Vagina (tissue), 2 donors: Measurements from ENCODE around the gene AGBL5.

ENCODE experiments used
- CTCF ChIP-seq, 3 experiments: fragments of 450-650 bp in 2 of 3; fragments of 200-600 bp in 1 of 3; sonication (generic) in 1 of 3; IDR thresholded peaks; one replicate each; pipeline ENCODE4 v1.5.1; 2017 to 2019; ENCODE audit warnings: antibody characterized with exemption in 3 of 3, mild to moderate bottlenecking in 2 of 3, moderate library complexity in 2 of 3
- POLR2A ChIP-seq, 2 donors: fragments of 450-650 bp; IDR thresholded peaks; one replicate each; pipeline ENCODE4 v1.6.1; 2017; ENCODE audit warnings: antibody characterized with exemption in 2 of 2, mild to moderate bottlenecking in 2 of 2, moderate library complexity in 2 of 2
- POLR2AphosphoS5 ChIP-seq, 2 donors: sonication (generic); formaldehyde crosslinking; IDR thresholded peaks; one replicate each; pipeline ENCODE4 v1.9.0; 2017; ENCODE audit warnings: antibody characterized with exemption in 2 of 2, mild to moderate bottlenecking in 2 of 2, low read depth in 1 of 2; ENCODE audit not compliant: insufficient read depth in 1 of 2

DNA sequence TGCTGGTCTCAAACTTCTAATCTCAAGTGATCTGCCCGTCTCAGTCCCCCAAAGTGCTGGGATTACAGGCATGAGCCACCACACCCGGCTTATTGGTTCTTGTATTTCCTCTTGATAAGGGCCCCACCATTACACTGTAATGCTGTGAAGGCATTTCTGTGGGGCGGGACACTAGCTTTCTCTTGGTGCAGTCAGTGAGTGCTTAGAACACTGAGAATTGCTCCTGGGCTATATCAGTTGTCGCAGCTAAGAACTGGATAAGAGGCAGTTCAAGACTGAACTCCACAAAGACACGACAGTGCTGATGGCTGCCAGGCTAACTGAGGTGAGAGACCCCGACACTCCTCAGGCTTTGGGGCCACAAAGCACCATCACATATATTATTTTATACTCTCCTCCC lies 37.2 kb downstream of the AGBL5 start:
- no peak for TF ChIP-seq CTCF (IDR thresholded peaks at IDR 0.05)
- TF ChIP-seq POLR2AphosphoS5 (IDR thresholded peaks at IDR 0.05; ENCODE audit: insufficient read depth in 1 of 2, low read depth in 1 of 2), result no peak
- TF ChIP-seq POLR2A (IDR thresholded peaks at IDR 0.05), result no peak
